GM21367 (cell line): ENCODE results near the gene PTPRG.

Experiments
- ATAC-seq: cut with Tn5 transposase; IDR thresholded peaks from one replicate; pipeline ENCODE4 v1.9.1; 2021; ENCODE audit not compliant: unreplicated experiment

Gene PTPRG

DNA sequence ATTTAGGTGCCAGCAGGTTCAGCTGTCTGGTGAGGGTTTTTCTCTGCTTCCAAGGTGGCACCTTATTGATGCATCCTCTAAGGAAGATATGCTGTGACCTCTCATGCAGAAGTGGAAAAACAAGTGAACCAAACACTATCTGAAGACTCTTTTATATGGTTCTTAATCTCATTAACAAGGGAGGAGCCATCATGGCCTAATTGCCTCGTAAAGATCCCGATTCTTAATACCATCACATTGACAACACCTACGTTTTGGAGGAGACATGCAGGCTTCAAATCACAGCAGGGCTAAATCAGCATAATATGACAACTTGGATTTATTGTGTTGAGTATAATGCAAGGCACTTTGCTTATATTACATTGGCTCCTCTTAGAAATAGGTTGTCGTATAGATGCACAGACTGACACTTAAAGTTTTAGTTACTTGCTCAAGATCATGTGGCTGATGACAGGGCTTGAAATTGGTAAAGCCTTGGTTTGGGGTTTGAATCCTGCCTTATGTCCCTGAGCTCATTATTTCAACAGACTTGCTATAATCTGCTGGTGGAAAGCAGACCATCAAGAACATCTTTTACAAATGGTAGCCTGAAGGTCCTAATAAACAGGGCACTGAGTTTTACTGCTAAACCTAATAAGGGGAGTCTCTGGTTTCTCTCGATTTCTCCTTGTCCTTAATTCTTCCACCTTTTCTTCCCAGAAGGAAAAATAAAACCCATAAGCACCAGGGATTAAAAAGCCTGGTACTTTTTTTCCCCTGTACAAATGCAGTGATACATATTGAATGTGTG is 88.2 kb downstream of the PTPRG start:
- no peak for ATAC-seq

- ATAC-seq = no peak
These were observed 88.9 kb downstream of the PTPRG start for GRCh38 chr3:61650276-61650675.

DNA sequence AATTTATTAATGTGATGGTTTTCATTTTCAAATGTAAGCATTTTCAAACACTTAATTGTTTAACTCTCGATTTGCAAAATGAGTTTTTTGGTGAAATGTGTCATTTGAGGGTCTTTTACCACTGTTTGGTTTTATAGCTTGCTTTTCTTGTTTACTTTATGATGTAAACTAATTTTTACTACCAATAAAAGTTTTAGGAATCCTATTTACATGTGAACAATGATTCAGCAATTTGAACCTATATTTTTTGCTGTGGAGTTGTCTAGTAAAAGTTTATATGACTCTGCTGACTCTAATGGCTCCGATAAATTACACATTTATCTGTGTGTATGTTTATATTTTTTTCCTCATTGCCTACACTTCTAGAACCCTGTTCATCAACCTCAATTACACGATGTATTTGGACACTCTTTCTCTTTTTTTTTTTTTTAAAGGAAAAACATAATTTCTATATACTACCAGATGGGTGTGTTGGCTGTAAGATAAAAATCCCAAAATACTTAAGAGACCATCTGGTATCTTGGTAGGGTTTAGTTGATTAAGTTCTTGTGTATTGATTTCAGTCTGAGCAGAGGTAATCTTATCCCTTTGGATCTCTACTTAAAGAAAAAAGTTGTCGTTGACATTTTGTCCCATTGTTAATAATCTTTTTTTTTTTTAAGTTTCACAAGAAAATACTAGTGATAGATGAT is 89.5 kb downstream of the PTPRG start:
- no peak for ATAC-seq

GRCh38 chr3:61657689-61658088 is 96.3 kb downstream of the PTPRG start:
- no peak for ATAC-seq

DNA sequence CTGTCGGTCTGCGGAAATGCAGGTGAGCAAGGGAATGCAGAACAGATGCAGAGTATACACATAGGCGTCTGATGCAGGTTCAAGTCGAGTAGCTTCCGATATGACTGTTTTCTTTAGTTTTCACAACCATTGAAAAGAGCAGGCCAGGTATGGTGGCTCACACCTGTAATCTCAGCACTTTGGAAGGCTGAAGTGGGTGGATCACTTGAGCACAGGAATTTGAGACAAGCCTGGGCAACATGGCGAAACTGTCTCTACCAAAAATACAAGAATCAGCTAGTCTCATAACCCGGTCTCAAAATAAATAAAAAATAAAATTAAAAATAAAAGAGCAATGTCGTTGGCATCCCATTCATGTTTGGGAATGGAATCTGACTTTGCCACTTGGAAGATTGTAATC is 101.5 kb downstream of the PTPRG start:
- no peak for ATAC-seq

- no peak for ATAC-seq
These were observed 102.2 kb downstream of the PTPRG start for GRCh38 chr3:61663356-61664104.

GRCh38 chr3:61664105-61664482 is 102.7 kb downstream of the PTPRG start:
- ATAC-seq = no peak

- ATAC-seq = no peak
These were observed 103.8 kb downstream of the PTPRG start for GRCh38 chr3:61665121-61665520.

DNA sequence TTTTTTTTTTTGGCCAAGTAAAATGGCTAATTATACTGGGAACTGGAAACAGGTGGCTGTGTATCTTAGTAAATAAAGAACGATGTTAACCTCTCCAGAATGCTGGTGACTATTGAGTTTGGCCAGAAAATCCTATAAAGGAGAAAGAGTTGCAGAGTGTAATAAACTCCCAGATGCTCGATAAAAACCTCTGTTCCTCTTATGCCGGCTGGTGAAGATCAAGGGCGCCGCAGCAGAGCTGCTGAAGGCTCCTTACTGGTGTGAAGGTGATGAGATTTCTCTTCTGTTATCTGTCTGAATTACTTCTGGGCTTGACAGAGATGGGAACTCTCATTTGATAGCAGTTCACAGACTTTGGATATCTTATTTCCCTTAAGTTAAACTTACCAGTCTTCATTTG is 104.6 kb downstream of the PTPRG start:
- no peak for ATAC-seq

DNA sequence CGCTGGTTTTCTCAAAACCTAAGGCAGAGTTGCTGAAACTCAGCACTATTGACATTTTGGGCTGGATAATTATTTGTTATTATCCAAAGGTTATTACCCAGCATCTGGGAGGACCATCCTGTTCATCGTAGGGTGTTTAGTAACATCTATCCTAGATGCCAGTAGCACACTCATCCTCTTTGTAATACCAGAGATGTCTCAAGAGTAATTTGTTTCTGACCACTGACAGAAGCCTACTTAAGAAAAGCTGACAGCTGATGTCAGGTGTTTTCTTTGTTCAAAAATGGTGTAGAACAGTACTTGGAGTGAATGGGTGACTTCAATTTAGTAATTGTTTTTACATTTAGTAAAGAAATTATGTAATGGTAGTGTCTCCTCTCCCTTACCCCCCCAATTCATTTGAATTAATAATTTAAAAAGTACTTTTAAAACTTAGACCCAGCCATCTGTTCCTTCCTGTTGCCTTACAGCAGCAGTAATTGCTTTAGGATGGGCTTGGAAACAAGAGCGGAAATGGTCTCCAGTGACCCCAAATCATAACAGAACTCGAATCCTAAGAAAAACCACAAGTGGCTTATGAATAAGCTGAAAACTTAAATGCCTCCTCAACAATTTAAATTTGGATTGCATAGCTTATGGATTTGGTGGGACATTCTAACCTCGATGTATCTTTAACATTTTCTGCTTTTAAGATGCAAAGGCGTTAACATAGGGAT is 105.4 kb downstream of the PTPRG start:
- no peak for ATAC-seq

- no peak for ATAC-seq
These were observed 106.0 kb downstream of the PTPRG start for GRCh38 chr3:61667383-61667782.

- no peak for ATAC-seq
These were observed 106.4 kb downstream of the PTPRG start for GRCh38 chr3:61667814-61668213.

DNA sequence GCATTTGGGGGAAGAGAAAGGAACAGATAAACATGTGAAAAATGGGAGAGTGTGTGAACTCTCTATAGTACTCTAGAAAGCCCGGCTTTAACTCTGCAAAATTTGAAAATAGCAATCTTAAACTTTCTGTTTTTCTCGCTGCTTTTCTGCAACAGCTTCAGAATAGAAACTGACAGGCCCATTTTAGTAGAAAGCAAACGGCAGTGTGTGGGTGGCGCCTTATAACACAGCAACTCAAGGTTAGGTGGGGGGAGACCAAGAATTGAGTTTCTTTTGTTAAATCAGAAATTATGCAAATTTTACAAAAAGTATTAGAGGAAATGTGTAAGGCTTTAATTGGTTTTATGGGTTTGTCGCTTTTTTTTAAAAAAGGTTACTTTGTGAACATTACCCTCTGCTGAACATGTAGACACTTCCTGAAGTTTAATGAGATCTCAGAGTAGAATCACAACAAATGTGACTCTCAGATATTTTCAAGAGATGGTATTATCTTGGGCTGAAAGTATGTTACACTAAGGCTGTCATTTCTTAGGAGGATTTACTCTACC is 107.0 kb downstream of the PTPRG start:
- no peak for ATAC-seq

DNA sequence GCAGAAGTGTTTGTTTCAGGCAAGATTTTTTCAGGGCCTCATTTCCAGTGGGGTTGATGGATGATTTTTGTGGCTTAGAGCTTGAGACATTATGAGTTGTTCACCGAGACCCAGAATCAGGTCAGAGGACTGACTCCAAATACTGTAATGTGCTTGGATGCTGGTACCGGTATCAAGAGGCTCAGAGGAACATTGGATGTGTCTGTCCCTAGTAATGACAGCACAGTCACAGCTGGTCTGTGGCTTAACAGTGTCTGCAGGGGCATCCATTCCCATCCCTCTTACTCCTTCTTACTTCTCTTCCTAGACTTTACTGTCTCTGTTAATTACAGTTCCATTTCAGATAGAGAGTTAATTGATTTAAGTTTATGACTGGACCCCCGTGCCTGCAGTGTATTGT is 107.8 kb downstream of the PTPRG start:
- ATAC-seq = no peak

DNA sequence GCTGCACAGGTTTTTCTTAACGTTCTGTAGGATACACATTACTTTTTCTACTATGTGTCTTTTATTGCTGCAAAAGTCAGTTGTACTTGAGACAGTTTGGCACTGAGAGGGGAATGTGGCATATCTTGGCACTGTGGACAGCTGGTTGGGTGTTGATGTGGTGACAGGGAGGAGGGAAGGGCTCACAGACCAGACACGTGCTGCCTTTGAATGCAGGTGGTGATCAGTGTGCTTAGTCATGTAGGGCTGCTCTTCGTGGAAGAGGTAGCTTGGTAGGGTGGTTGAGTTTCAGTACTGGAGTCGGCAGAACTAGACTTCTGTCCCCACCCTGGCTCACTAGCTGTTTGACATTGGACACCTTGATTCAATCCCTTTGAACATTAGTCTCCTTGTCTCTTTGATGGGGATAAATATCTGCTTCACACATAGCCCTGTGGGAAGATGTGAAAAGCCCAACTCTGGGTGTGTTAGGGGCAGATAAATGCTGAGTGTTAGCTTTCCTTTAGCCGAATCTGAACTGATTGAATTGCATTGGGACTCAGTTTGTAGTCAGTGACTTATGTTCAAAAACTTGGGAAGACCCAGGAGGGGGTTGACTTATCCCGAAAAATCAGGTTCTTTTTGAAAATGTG is 108.4 kb downstream of the PTPRG start:
- no peak for ATAC-seq

GRCh38 chr3:61673651-61674050 is 112.3 kb downstream of the PTPRG start:
- ATAC-seq = no peak

GRCh38 chr3:61674596-61674995 is 113.2 kb downstream of the PTPRG start:
- no peak for ATAC-seq

GRCh38 chr3:61679026-61679425 is 117.7 kb downstream of the PTPRG start:
- no peak for ATAC-seq

GRCh38 chr3:61680617-61681016 is 119.2 kb downstream of the PTPRG start:
- ATAC-seq = no peak

DNA sequence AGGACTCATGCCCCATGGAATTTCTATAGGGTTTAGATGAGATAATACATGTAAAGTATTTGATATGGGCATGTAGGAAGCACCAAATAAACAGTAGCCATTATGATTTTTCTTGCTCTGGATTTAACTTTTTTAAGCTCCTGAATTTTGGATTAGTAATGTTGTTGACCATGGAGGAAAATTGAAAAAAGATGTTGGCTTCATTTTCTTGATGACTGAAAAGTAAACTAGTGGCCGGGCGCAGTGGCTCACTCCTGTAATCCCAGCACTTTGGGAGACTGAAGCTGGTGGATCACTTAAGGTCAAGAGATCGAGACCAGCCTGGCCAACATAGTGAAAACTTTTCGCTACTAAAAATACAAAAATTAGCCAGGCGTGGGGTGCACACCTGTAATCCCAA is 120.3 kb downstream of the PTPRG start:
- no peak for ATAC-seq
